Heart left ventricle (tissue), 16 donors: ENCODE results near the gene LRMDA. TPM values are rescaled to one million over a fixed set of nuclear protein-coding genes. Genes with fewer than 3 reads are reported as not detected.

Experiments
- ATAC-seq, 4 donors: fragments of 200-7000 bp; cut with Tn5 transposase; one replicate each; pipeline ENCODE4 v1.9.1; 2020 to 2022; ENCODE audit warnings: moderate library complexity in 4 of 4, mild to moderate bottlenecking in 3 of 4, moderate number of reproducible peaks in 1 of 4
- DNase-seq, 5 donors: peaks; one replicate each; pipeline ENCODE4 v3.0.0-alpha.2; 2020
- H3K27ac ChIP-seq, 12 donors: fragments of 200-600 bp; sonication (generic) in 4 of 12; one replicate each; pipeline versions ENCODE4 v1.5.0 to v1.8.0; 2016 to 2022; ENCODE audit warnings: mild to moderate bottlenecking in 2 of 12
- H3K27me3 ChIP-seq, 9 donors: fragments of 200-600 bp; sonication (generic) in 2 of 9; one replicate each; pipeline versions ENCODE4 v1.5.1 to v1.8.0; 2016 to 2022; ENCODE audit warnings: mild to moderate bottlenecking in 3 of 9
- H3K36me3 ChIP-seq, 9 donors: fragments of 200-600 bp; sonication (generic) in 2 of 9; one replicate each; pipeline versions ENCODE4 v1.5.0 to v1.8.0; 2018 to 2022; ENCODE audit warnings: mild to moderate bottlenecking in 2 of 9
- H3K4me1 ChIP-seq, 12 donors: fragments of 200-600 bp; sonication (generic) in 4 of 12; one replicate each; pipeline versions ENCODE4 v1.5.0 to v1.8.0; 2016 to 2022; ENCODE audit warnings: mild to moderate bottlenecking in 3 of 12
- H3K4me3 ChIP-seq, 12 donors: fragments of 200-600 bp; sonication (generic) in 4 of 12; one replicate each; pipeline versions ENCODE4 v1.5.0 to v1.8.0; 2017 to 2022; ENCODE audit warnings: mild to moderate bottlenecking in 9 of 12, moderate library complexity in 4 of 12
- H3K9me3 ChIP-seq, 12 donors: fragments of 200-600 bp; sonication (generic) in 4 of 12; one replicate each; pipeline versions ENCODE4 v1.5.0 to v1.8.0; 2016 to 2022; ENCODE audit warnings: mild to moderate bottlenecking in 1 of 12
- CTCF ChIP-seq, 12 donors: fragments of 200-600 bp; sonication (generic) in 4 of 12; IDR thresholded peaks; one replicate each; pipeline versions ENCODE4 v1.5.0 to v1.8.0; 2018 to 2022; ENCODE audit warnings: antibody characterized with exemption in 12 of 12, mild to moderate bottlenecking in 5 of 12
- POLR2A ChIP-seq, 2 donors: fragments of 450-650 bp; IDR thresholded peaks; one replicate each; pipeline ENCODE4 v1.6.1; 2017; ENCODE audit warnings: antibody characterized with exemption in 2 of 2, mild to moderate bottlenecking in 2 of 2, moderate library complexity in 2 of 2
- WGBS, 4 donors: extraction: QIAGEN DNeasy Blood & Tissue Kit in 2 of 4; methylation state at CpG; one replicate each; pipeline versions ENCODE4 v1.1.5 to v1.1.7; 2013 to 2018; 5-methylcytosine and 5-hydroxymethylcytosine counted together
- intact Hi-C, 10 donors: fragments of 100-400 bp; cut with DNase I; formaldehyde crosslinking; loops; one replicate each; pipeline versions ENCODE4 v1.11.1 to v1.14.2; 2022
- polyA plus RNA-seq, 2 donors: library from polyadenylated mRNA; stranded (reverse); fragments of 200-250 nt; gene quantifications; one replicate each; pipeline ENCODE4 v1.2.3, GENCODE V29; 2013
- total RNA-seq, 9 donors: library from RNA; depleted of rRNA in 2 of 9; stranded (reverse); fragments of >200 nt in 2 of 9; fragmentation: NEBNext Ultra II Directional in 3 of 9; extraction: Animal tissue kit (Norgen Biotek cat#: 25700) in 3 of 9; gene quantifications; one replicate each; pipeline versions ENCODE4 v1.1.0 to v1.2.4, GENCODE V29; 2016 to 2023
- donor health status: ischemic (EF 13 %, LVEDD 7.1; RV severe dilation, severe dysfunction).
- donor health status: healthy with polysubstance abuse.
- donor health status: DM: no; HTN: yes; CAD: no.
- donor health status: DM: no; HTN: no; CAD: no.
- donor health status: ischemic (EF 25% LVEDD 6.9; RV normal size, moderate dysfunction).
- donor health status: ischemic (EF 25% LVEDD 5.7; RV mildly dilated, moderate dysfunction).
- donor health status: healthy.
- donor health status: DM: yes; HTN: yes; CAD: no.
- donor health status: ischemic (EF 35%, LVEDD 5.7; RV mildly dilated, moderate dysfunction).
- donor health status: nonischemic (EF 11% LVEDD 7.7; RV severe dilation, severe dysfunction).
- donor health status: DM: yes; HTN: yes; CAD: no.
- donor health status: PGD.
- donor health status: ischemic (EF 29% LVEDD 5.4; RV normal size, mild dysfunction).
- donor health status: nonischemic (EF 23%, LVEDD 6.1; RV moderate dilation, normal function).

LRMDA gene
- total and polyA plus RNA-seq, 11 donors, result 2.4 to 34.4 (median 14.9) TPM

DNA sequence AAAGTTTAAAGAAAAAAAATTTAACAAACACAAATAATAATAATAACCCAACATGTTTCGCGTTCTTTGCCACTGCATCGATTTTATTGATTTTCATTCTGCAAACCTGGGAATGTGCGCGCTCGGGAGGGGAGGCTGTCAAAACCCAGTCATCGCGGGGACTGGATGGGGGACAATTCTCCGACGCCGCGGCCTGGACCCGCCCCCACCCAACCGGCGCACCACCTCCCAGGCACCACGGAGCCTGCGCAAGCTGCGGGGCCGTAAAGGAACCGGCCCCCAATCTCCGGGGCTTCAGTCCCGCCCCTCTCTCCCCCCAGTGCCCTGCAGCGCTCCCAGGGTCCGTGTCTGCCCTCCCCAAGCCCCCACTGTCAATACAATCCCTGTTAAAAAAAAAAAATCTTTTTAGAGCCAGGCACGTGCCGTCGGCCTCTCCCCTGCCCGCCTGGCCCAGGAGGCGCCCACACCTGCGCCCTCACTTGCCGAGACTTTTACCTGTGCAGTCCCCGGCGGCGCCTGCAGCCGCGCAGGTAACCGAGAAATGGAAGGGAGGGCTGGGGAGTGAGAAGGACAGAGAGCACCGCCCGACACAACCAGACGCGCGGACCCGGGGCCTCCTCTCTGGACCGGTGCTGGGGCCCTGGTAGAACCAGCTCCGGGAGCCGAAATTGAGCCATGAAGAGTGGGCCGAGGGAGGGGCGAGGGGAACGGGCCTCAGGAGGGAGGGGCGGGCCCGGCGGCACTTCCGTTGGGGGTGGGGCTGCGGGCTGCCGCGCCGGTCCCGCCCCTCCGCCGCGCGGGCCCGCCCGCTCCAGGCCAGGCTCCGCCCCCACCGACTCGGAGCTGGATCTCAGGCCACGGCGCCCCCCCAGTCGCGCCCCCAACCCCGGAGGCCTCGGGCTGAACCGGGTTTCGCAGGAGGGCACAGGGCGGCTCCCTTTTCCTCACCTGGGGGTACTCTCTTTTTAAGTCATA lies 22.2 kb upstream of the LRMDA start:
- peak; percentile 74 to 95 (median 88) for ATAC-seq
- H3K4me1 ChIP-seq, result peaks cover 0 to 40% (median 24%) of the 10 kb centered on the region in 12 donors

DNA sequence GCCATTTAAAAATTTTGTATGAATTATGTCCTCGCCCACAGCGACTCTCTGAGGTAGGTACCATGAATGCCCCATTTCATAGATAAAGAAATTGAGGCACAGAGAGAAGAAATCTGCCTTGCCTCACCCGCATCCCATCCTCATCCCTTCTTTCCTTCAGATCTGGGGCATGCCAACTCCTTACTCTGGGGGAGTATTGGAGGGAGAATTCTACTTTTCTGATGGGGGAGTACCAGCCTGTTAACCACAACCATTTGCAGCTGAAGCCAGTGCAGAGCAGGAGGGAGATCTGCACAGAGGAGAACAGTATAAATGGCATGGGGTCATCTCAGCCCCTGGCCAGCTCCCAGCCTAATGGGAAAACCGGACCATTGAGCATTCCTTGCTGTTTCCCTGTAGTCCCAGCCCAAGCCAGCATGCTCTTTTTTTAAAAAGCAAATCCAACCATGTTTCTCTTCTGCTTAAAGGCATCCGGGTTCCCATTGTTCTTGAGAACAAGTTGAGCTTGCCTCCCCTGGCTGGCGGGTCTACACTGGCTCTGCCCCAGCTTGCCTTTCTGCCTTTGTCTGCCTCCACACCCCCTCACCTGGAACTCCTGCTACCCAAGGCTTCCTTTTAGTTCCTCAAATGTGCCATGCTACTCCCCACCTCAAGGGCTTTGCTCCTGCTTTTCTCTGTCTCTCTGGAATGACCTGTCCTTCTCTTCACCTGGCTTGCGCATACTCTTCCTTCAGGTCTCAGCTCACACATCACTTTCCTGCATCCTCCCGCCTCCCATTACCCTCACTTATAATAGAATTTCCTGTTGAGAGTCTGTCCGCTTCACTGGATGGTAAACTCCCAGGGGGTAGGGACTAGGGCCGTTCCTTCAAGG lies 21.1 kb upstream of the LRMDA start:
- H3K27me3 ChIP-seq, result peaks cover 0 to 15% (median 0%) of the 10 kb centered on the region in 9 donors
- ATAC-seq (peak in 2 of 4 donors; percentile 23 to 51), DNase-seq (peak in 3 of 5 donors; percentile 37 to 52 (median 46))
- 42 to 45% (median 43%) methylated on average over 10 of the region's 10 CpGs for WGBS, 4 donors
- H3K4me3 ChIP-seq, result peak overlapping the region in 3 of 12 donors; percentile 8 to 93 (median 85)
- no peaks in the 10 kb centered on the region for H3K36me3 ChIP-seq
- peak overlapping the region in 10 of 12 donors; percentile 1 to 98 (median 94) for H3K27ac ChIP-seq
- intact Hi-C loops, result loop anchor here in 2 of 10 donors (2.0 to 5.0 kb wide), 3 partner anchors 18 to 137 kb away; partner anchors contain the start of gene LRMDA (in 1 of the 2)
- peaks cover 0 to 31% (median 17%) of the 10 kb centered on the region in 12 donors for H3K4me1 ChIP-seq
- no peaks in the 10 kb centered on the region for H3K9me3 ChIP-seq
- TF ChIP-seq CTCF (IDR thresholded peaks at IDR 0.05) (no peak), POLR2A (IDR thresholded peaks at IDR 0.05) (no peak)

More for the DNA sequence above, 22.2 kb upstream of the LRMDA start:
- Histone ChIP-seq H3K36me3 (no peaks in the 10 kb centered on the region), H3K4me3 (peak overlapping the region; percentile 75 to 98 (median 86)), H3K27me3 (peaks cover 0 to 27% (median 0%) of the 10 kb centered on the region in 9 donors), H3K9me3 (no peaks in the 10 kb centered on the region), H3K27ac (peak overlapping the region; percentile 81 to 98 (median 92))
- intact Hi-C loops, result loop anchor here in 9 of 10 donors (2.0 to 10.0 kb wide), 15 partner anchors 22 to 1596 kb away; partner anchors contain the start of gene LRMDA (in 2 of the 9)
- no peak for TF ChIP-seq POLR2A (IDR thresholded peaks at IDR 0.05)
- no peak for TF ChIP-seq CTCF (IDR thresholded peaks at IDR 0.05)
- peak; percentile 79 to 88 (median 82) for DNase-seq
- WGBS, 4 donors, result 1% methylated on average over 37 to 76 of the region's 76 CpGs

DNA sequence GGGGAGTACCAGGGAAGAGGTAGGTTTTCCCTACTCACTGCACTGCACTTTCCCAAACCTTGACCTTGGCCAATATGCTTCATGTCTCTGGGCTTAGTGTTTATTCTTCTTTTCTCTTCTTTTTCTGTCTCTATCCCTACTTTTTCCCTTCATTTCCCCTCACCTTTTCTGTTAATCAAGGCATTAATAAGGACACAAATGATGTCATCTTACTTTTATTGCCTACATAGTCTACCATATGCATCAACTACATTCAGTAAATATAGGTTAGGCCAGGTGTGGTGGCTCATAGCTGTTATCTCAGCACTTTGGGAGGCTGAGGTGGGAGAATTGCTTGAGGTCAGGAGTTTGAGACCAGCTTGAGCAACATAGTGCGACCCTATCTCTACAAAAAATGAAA lies 16.9 kb upstream of the LRMDA start:
- H3K27ac ChIP-seq, result no peak overlapping the region
- no peak for ATAC-seq
- DNase-seq, result no peak
- no peaks in the 10 kb centered on the region for H3K9me3 ChIP-seq
- no peak overlapping the region for H3K4me3 ChIP-seq
- peaks cover 0 to 3% (median 0%) of the 10 kb centered on the region in 9 donors for H3K27me3 ChIP-seq
- peaks cover 0 to 16% (median 8%) of the 10 kb centered on the region in 12 donors for H3K4me1 ChIP-seq
- intact Hi-C loops, result loop anchor here in 1 of 10 donors (5.0 kb wide), 1 partner anchor 133 kb away; no protein-coding TSS in a partner anchor
- TF ChIP-seq CTCF (IDR thresholded peaks at IDR 0.05) (no peak), POLR2A (IDR thresholded peaks at IDR 0.05) (no peak)
- 87 to 91% (median 88%) methylated on average over 1 of the region's 1 CpG for whole genome bisulfite sequencing, 4 donors
- H3K36me3 ChIP-seq, result no peaks in the 10 kb centered on the region
